ENCODE results near the gene SGO2. TPM values are rescaled to one million over a fixed set of nuclear protein-coding genes. Genes with fewer than 3 reads are reported as not detected.
A peak's percentile ranks its signal among the peaks of the same experiment; 100 is the strongest.

SGO2 gene, protein sequence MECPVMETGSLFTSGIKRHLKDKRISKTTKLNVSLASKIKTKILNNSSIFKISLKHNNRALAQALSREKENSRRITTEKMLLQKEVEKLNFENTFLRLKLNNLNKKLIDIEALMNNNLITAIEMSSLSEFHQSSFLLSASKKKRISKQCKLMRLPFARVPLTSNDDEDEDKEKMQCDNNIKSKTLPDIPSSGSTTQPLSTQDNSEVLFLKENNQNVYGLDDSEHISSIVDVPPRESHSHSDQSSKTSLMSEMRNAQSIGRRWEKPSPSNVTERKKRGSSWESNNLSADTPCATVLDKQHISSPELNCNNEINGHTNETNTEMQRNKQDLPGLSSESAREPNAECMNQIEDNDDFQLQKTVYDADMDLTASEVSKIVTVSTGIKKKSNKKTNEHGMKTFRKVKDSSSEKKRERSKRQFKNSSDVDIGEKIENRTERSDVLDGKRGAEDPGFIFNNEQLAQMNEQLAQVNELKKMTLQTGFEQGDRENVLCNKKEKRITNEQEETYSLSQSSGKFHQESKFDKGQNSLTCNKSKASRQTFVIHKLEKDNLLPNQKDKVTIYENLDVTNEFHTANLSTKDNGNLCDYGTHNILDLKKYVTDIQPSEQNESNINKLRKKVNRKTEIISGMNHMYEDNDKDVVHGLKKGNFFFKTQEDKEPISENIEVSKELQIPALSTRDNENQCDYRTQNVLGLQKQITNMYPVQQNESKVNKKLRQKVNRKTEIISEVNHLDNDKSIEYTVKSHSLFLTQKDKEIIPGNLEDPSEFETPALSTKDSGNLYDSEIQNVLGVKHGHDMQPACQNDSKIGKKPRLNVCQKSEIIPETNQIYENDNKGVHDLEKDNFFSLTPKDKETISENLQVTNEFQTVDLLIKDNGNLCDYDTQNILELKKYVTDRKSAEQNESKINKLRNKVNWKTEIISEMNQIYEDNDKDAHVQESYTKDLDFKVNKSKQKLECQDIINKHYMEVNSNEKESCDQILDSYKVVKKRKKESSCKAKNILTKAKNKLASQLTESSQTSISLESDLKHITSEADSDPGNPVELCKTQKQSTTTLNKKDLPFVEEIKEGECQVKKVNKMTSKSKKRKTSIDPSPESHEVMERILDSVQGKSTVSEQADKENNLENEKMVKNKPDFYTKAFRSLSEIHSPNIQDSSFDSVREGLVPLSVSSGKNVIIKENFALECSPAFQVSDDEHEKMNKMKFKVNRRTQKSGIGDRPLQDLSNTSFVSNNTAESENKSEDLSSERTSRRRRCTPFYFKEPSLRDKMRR
- 10 to 100 TPM; 10.6 to 22.3 (median 20.5) TPM for total RNA-seq (2021; fragmentation: NEBNext Ultra II Directional; extraction: Animal tissue kit (Norgen Biotek cat#: 25700))
- long read RNA-seq, full-length matches to known transcripts: 1 of 8 reads
- long read RNA-seq, partial matches to known transcripts: 5 of 8 reads
- long read RNA-seq, other reads (novel, unspliced or antisense): 2 of 8 reads

DNA sequence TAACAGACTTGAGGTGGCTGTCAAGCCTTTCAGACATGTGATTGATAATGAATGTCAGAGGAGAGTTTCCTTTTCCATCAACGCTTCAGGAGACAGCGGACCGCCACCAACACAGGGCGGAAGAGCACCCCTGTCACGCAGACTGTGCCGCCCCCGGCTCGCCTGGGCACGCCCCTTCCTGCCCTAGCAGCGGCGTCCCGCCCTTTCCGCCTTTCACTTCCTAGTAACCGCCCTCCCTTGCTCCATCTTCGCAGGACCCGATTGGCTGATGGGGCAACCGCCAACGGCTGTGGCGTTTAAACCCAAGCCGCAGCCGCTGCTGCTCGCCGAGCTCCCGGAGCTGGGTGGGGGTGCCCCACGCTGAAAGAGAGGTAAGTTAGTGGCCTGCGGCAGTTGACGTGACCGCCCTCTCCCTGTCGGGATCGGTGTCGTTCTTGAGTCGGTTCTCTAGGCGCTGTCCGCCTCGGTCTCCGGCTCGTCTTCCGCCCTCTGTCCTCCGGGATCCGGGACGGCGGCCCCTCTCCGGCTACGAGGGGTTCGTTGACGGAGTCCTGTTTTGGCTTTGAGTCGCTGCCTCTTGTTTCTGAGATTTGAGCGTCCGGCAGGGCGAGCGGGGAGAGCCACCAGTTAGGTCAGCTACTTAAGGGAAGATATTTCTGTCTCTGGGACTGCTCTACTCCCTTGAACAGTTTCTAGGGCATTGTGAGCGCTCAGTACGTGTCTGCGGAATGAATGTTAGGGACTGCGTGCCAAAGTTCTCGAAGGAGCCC, at the start of gene SGO2:
TSS of gene SGO2 (plus strand) at position 326 of the 770 bp plus-strand sequence. CDS start 6,769 bp downstream, outside the sequence.
- Mint-ChIP-seq H3K4me1 (ENCODE audit: low read depth) (peaks cover 35% of the 10 kb centered on the region), H3K27me3 (ENCODE audit: insufficient read depth) (peaks cover 5% of the 10 kb centered on the region), H3K27ac (peak within 1 kb of the TSS; percentile 79), H3K4me3 (peak within 1 kb of the TSS; percentile 94), H3K9me3 (no peaks in the 10 kb centered on the region), H3K36me3 (ENCODE audit: low read depth) (no peaks in the 10 kb centered on the region)
- DNase-seq: peak; percentile 94
- TF ChIP-seq, protein P1, sequence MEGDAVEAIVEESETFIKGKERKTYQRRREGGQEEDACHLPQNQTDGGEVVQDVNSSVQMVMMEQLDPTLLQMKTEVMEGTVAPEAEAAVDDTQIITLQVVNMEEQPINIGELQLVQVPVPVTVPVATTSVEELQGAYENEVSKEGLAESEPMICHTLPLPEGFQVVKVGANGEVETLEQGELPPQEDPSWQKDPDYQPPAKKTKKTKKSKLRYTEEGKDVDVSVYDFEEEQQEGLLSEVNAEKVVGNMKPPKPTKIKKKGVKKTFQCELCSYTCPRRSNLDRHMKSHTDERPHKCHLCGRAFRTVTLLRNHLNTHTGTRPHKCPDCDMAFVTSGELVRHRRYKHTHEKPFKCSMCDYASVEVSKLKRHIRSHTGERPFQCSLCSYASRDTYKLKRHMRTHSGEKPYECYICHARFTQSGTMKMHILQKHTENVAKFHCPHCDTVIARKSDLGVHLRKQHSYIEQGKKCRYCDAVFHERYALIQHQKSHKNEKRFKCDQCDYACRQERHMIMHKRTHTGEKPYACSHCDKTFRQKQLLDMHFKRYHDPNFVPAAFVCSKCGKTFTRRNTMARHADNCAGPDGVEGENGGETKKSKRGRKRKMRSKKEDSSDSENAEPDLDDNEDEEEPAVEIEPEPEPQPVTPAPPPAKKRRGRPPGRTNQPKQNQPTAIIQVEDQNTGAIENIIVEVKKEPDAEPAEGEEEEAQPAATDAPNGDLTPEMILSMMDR (IDR thresholded peaks at IDR 0.05): peak; percentile 32

DNA sequence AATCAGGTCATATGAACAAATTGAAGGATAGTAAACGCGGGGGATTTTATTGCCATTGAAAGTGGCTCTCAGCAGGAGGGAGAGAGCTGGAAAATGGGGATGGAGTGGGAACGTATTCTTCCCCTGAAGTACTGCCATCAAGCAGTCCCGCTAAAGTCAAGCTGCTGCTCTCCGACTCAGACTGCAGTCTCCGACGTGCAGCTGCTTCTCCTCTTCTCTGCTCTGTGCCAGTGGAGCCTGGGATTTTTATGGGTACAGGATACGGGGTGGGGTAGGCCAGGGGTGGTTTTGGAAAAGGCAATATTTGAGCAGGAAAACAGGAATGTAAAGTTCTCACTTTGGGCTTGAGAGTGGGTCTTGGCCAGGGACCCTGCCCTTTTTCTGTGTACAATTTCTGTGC, 49.2 kb upstream of the SGO2 start:
- TF ChIP-seq, protein P1 (IDR thresholded peaks at IDR 0.05): no peak
- Mint-ChIP-seq H3K27me3 (ENCODE audit: insufficient read depth) (no peaks in the 10 kb centered on the region), H3K27ac (no peak overlapping the region; the same call in 1 of the 2 replicates), H3K4me3 (no peak overlapping the region), H3K9me3 (no peaks in the 10 kb centered on the region), H3K4me1 (ENCODE audit: low read depth) (peaks cover 40% of the 10 kb centered on the region), H3K36me3 (ENCODE audit: low read depth) (peaks cover 33% of the 10 kb centered on the region)
- DNase-seq: no peak

DNA sequence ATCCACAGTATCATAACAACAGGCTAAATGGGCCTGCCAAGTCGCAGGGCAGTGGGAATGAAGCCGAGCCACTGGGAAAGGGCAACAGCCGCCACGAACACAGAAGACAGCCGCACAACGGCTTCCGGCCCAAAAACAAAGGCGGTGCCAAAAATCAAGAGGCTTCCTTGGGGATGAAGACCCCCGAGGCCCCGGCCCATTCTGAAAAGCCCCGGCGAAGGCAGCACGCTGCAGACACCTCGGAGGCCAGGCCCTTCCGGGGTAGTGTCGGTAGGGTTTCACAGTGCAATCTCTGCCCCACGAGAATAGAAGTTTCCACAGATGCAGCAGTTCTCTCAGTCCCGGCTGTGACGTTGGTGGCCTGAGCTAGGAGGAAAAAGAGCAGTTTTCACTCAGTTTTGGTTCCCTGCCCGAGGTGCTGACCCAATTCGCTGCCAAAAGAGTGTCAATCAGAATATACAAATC, 48.3 kb upstream of the SGO2 start:
- DNase-seq: no peak
- H3K9me3 Mint-ChIP-seq: no peaks in the 10 kb centered on the region
- no peak overlapping the region for H3K4me3 Mint-ChIP-seq
- H3K27me3 Mint-ChIP-seq (ENCODE audit: insufficient read depth): no peaks in the 10 kb centered on the region
- peaks cover 40% of the 10 kb centered on the region for H3K4me1 Mint-ChIP-seq (ENCODE audit: low read depth)
- no peak overlapping the region for H3K27ac Mint-ChIP-seq
- peaks cover 33% of the 10 kb centered on the region for H3K36me3 Mint-ChIP-seq (ENCODE audit: low read depth)
- TF ChIP-seq, protein P1 (IDR thresholded peaks at IDR 0.05): no peak

DNA sequence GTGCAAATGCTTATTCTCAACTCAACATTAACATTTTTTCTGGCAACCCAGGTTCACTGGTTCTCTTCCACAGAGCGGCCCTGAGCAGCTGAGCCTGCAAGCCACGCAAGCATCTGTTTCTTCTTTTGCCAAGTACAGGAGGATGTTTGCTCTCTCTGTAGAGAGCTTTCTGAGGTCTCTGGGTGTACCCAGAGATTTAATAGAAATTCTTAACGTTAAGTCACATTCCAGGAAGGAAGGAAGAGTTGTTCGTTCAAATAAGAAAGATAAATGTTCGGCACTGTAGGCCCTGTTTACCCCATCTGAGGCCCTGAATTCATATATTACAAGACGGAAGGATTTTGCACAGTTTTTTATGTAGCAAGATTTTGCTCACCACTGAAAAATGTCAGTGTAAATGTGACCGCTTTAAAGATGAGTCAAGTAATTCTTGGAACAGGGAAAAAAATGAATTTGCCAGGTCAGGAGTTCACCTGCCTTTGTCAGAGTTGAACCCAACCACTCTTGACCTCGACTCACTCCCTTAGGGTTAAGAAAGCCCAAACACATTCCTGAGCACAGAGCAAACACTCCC, 46.2 kb upstream of the SGO2 start:
- DNase-seq: peak; percentile 77
- H3K9me3 Mint-ChIP-seq: no peaks in the 10 kb centered on the region
- peak overlapping the region; percentile 87 for H3K27ac Mint-ChIP-seq
- no peaks in the 10 kb centered on the region for H3K27me3 Mint-ChIP-seq (ENCODE audit: insufficient read depth)
- TF ChIP-seq, protein P1 (IDR thresholded peaks at IDR 0.05): no peak
- H3K4me3 Mint-ChIP-seq: peak overlapping the region; percentile 47
- peaks cover 36% of the 10 kb centered on the region for H3K36me3 Mint-ChIP-seq (ENCODE audit: low read depth)
- H3K4me1 Mint-ChIP-seq (ENCODE audit: low read depth): peaks cover 47% of the 10 kb centered on the region

Measured in HFFc6 (cell line).